HEK293 (cell line): ENCODE measurements around the gene NTN4.

Source experiments
- CTCF ChIP-seq: fragments of 450-650 bp; formaldehyde crosslinking; IDR thresholded peaks from 2 replicates; pipeline ENCODE4 v1.5.1; 2016; ENCODE audit warnings: missing biosample characterization, missing genetic modification characterization
- RBAK ChIP-seq: fragments of 450-650 bp; formaldehyde crosslinking; IDR thresholded peaks from 2 replicates; pipeline ENCODE4 v1.5.1; 2016; ENCODE audit warnings: missing biosample characterization, missing genetic modification characterization
- YY1 ChIP-seq: fragments of 450-650 bp; formaldehyde crosslinking; IDR thresholded peaks from 2 replicates; pipeline ENCODE4 v1.5.1; 2018; ENCODE audit warnings: missing biosample characterization, missing genetic modification characterization
- ZBTB26 ChIP-seq: fragments of 450-650 bp; formaldehyde crosslinking; optimal IDR thresholded peaks from 2 replicates; pipeline ENCODE3; 2016; ENCODE audit warnings: missing biosample characterization, mild to moderate bottlenecking, missing genetic modification characterization
- ZNF138 ChIP-seq: fragments of 450-650 bp; formaldehyde crosslinking; IDR thresholded peaks from 2 replicates; pipeline ENCODE4 v1.5.1; 2016; ENCODE audit warnings: missing biosample characterization, missing genetic modification characterization, borderline replicate concordance
- ZNF776 ChIP-seq: fragments of 450-650 bp; formaldehyde crosslinking; IDR thresholded peaks from 2 replicates; pipeline ENCODE4 v1.5.0; 2017; ENCODE audit warnings: missing biosample characterization, missing genetic modification characterization, borderline replicate concordance

GRCh38 chr12:95774311-95775045 lies 16.1 kb downstream of the NTN4 start:
- TF ChIP-seq ZBTB26 (tag by site-specific recombination) (no peak), CTCF (tag by site-specific recombination) (no peak), ZNF138 (tag by site-specific recombination) (no peak), YY1 (tag by site-specific recombination) (no peak), RBAK (tag by site-specific recombination) (no peak), ZNF776 (tag by site-specific recombination) (no peak)
